Measurements from ENCODE around the gene ADAMTS1. TPM values are rescaled to one million over a fixed set of nuclear protein-coding genes. Genes with fewer than 3 reads are reported as not detected.
"Not testable (repeated sequence)": the region's sequence is repeated elsewhere in the genome, so short reads cannot be mapped to it uniquely, and the experiment has no call there.

The ADAMTS1 gene
- 1 to 10 TPM; 1.2 to 1.4 TPM for total RNA-seq

DNA sequence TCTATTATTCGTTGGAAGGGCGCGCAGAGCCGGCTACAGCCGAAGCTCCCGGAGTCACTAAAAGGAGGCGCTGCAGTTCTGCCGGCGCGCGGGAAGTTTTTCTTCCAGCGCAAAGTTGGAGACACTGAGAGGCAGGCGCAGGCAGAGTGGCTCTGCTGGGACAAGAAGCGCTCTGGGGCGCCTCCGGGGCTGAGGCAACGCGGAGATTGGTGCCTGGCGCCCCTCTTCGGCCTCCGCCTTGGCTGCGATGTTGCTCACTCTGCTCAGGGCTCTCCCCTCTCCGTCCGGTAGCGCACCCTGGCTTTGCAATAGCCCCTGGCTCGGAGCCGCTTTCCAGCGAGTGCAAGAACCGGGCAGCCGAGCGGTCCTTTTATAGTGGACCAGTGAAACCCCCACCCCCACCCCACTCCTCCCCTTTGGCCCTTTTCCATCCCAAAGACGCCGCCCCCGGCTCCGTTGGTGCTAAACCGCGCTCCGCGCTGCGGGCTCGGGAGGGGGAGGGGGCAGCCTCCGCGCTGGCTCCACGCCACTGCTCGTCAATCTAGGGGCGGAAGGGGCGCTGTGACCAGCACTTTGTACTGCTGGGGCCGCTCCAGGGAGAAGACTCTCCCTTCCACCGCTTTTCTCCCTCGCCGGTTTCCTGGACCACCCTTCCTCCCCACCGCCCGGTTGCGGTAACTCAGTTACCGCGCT lies at the start of gene ADAMTS1:
TSS of gene ADAMTS1 (minus strand) at position 344 of the 693 bp plus-strand sequence. CDS start 455 bp downstream, outside the sequence.
- no peak for DNase-seq
- Mint-ChIP-seq H3K4me1 (peaks cover 33% of the 10 kb centered on the region), H3K27ac (peak within 1 kb of the TSS; percentile 61), H3K27me3 (peaks cover 66% of the 10 kb centered on the region), H3K4me3 (peak within 1 kb of the TSS; percentile 67), H3K36me3 (ENCODE audit: low read depth) (peaks cover 4% of the 10 kb centered on the region), H3K9me3 (no peaks in the 10 kb centered on the region)
- ChIA-PET POLR2A (interaction anchor here (1.4 kb wide), 1 partner anchor 12 kb away, joined by 3 read pairs; no protein-coding TSS in a partner anchor), CTCF (interaction anchor here (0.6 kb wide), 1 partner anchor 1155 kb away, joined by 4 read pairs; no protein-coding TSS in a partner anchor)

DNA sequence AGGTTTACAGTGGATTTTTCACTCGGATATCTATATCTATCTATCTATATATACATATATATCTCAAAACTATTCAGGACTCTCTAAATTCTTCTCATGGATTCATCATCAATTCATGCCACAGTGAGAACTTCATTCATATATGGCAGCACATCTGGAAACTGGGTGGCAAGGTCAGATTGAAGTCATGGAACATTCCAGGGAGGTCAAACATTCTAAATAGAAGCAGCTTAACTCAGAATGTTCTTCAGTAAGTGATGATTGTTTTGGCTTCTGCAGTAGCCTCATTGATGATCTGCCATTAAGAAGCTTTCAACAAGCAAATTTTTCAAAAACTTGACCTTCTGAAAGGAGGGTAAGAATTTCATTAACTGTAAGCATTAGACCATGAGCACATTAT lies 46.9 kb upstream of the ADAMTS1 start:
- no peaks in the 10 kb centered on the region for H3K36me3 Mint-ChIP-seq (ENCODE audit: low read depth)
- CTCF ChIA-PET = no interaction called here

GRCh38 chr21:26888931-26889330 lies 43.7 kb upstream of the ADAMTS1 start:
- no peak for DNase-seq
- Mint-ChIP-seq H3K27ac (no peak overlapping the region), H3K4me1 (no peaks in the 10 kb centered on the region), H3K4me3 (no peak overlapping the region), H3K36me3 (ENCODE audit: low read depth) (no peaks in the 10 kb centered on the region), H3K27me3 (no peaks in the 10 kb centered on the region), H3K9me3 (no peaks in the 10 kb centered on the region)
- POLR2A ChIA-PET = no interaction called here
- CTCF ChIA-PET = no interaction called here

More for the DNA sequence above, 46.9 kb upstream of the ADAMTS1 start:
- DNase-seq = no peak
- POLR2A ChIA-PET = no interaction called here
- no peaks in the 10 kb centered on the region for H3K27me3 Mint-ChIP-seq
- no peak overlapping the region for H3K4me3 Mint-ChIP-seq
- H3K27ac Mint-ChIP-seq = no peak overlapping the region
- H3K9me3 Mint-ChIP-seq = no peaks in the 10 kb centered on the region
- H3K4me1 Mint-ChIP-seq = no peaks in the 10 kb centered on the region

GRCh38 chr21:26888256-26888655 lies 43.0 kb upstream of the ADAMTS1 start:
- DNase-seq = no peak
- ChIA-PET POLR2A (no interaction called here), CTCF (no interaction called here)
- Mint-ChIP-seq H3K4me3 (no peak overlapping the region), H3K4me1 (no peaks in the 10 kb centered on the region), H3K9me3 (no peaks in the 10 kb centered on the region), H3K36me3 (ENCODE audit: low read depth) (no peaks in the 10 kb centered on the region), H3K27ac (no peak overlapping the region), H3K27me3 (no peaks in the 10 kb centered on the region)

DNA sequence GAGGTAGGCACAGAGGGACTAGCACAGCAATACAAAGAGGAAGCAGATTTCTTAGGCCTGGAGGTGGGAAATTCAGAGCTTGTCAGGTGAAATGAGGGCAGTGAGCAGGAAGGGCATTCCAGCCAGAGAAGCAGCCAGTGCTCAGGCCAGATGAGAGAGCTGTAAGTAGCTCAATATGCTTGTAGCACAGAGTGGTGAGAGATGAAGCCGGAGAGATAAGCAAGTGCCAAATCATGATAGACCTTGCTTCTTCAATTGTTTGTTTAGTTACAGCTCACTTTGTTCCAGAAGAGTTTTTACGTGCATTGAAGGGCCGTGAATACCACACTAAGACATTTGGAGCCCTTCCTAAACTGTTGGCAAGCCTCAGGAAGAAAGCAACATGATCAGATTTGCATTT lies 42.0 kb upstream of the ADAMTS1 start:
- H3K4me1 Mint-ChIP-seq = no peaks in the 10 kb centered on the region
- DNase-seq = no peak
- no peak overlapping the region for H3K4me3 Mint-ChIP-seq
- no peaks in the 10 kb centered on the region for H3K9me3 Mint-ChIP-seq
- no peaks in the 10 kb centered on the region for H3K36me3 Mint-ChIP-seq (ENCODE audit: low read depth)
- H3K27ac Mint-ChIP-seq = no peak overlapping the region
- no peaks in the 10 kb centered on the region for H3K27me3 Mint-ChIP-seq
- ChIA-PET POLR2A (no interaction called here), CTCF (no interaction called here)

DNA sequence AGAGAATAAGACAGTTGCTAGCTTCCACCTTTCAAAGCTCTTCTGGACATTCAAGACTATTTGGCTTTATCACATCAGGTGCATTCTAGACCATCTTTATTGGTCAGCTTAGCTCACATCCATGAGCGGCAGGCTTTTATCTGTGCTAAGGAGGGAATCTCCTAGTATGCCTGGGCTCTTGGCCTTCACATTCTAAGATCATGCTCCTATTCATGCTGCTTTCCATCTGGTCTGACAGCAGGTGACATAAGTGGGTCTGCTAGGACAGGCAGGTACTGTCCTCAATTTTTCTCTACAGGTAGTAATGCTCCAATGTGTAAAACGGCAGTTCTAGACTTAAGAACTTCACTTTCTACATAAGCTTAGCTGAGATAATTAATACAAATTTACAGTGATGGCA lies 39.2 kb upstream of the ADAMTS1 start:
- Mint-ChIP-seq H3K36me3 (ENCODE audit: low read depth) (no peaks in the 10 kb centered on the region), H3K9me3 (no peaks in the 10 kb centered on the region), H3K27me3 (no peaks in the 10 kb centered on the region), H3K27ac (no peak overlapping the region), H3K4me3 (no peak overlapping the region), H3K4me1 (no peaks in the 10 kb centered on the region)
- no peak for DNase-seq
- ChIA-PET POLR2A (no interaction called here), CTCF (no interaction called here)

DNA sequence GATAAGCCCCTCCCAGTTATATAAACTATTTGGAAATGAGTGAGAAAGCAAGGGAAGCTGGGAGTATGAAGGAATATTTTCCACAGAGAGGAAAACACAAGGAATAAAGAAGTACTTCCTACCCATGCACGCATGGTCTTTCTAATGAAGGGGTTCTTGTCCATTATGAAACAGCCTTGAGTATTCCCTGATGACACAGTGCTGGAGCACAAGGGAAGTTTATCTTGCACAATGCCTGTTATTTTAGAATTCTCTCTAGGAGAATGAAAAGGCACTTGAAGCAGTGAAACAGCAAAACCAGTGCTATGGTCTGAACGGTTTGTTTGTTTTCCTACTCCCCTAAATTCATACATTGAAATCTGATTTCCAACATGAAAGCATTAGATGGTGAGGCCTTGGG lies 38.6 kb upstream of the ADAMTS1 start:
- no peak overlapping the region for H3K27ac Mint-ChIP-seq
- H3K4me1 Mint-ChIP-seq = no peaks in the 10 kb centered on the region
- CTCF ChIA-PET = interaction anchor here (1.3 kb wide), 1 partner anchor 1861 kb away, joined by 3 read pairs; no protein-coding TSS in a partner anchor
- no peaks in the 10 kb centered on the region for H3K27me3 Mint-ChIP-seq
- no peaks in the 10 kb centered on the region for H3K9me3 Mint-ChIP-seq
- no peaks in the 10 kb centered on the region for H3K36me3 Mint-ChIP-seq (ENCODE audit: low read depth)
- POLR2A ChIA-PET = no interaction called here
- H3K4me3 Mint-ChIP-seq = no peak overlapping the region
- DNase-seq = no peak

DNA sequence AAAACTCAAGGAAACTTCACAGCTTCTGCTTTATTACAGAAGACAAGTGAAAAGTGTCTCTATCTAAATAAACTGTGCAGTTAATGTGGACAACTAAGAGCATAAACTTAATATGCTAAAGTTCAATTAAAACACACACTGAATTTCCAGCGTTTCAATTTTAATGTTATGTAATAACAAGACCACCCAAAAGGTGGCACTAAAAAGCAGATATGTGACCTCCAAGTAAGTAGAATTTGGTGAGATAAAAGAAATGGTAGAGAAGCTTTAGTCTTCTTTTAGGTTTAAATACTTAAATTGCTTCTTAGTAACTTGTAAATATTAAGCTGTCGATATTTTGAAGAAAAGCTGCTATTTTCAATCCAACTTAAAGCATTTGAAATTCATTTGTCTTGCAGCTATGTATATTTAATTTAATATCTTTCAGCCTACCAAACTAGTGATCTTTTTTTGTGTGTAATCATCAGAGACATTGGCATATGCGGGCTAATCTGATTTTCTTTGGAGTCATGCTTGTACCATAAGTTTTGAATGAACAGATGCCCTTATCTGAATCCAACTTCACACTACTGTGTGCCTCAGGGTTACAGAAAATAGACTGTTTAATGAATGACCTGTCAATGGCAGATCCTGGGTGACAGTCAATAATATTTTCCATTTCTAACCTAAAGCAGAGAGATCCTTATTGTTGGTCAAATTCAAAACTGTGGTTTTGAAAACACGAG lies 36.5 kb upstream of the ADAMTS1 start:
- H3K4me1 Mint-ChIP-seq = no peaks in the 10 kb centered on the region
- no peak for DNase-seq
- CTCF ChIA-PET = interaction anchor here (1.1 kb wide), 1 partner anchor 8 kb away, joined by 3 read pairs; no protein-coding TSS in a partner anchor

DNA sequence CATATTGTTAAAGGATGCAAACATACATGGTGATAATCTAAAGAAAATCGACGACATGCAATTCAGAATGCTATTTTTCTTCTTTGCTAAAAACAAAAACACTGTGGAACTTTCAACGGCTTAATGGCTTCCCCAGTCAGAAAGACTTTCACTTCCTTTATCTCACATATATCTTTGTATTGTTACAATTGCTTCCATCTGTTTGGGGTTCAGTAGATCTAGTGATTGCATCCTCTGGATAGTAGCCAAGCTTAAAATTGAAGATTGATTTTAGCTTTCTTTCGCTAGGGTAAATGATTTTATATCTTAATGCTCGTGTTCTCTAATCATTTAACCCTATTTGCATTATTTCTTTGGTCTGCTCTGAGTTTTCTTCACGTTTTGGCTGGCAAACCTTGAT lies 31.8 kb upstream of the ADAMTS1 start:
- Mint-ChIP-seq H3K4me3 (no peak overlapping the region), H3K27ac (no peak overlapping the region), H3K36me3 (ENCODE audit: low read depth) (no peaks in the 10 kb centered on the region), H3K4me1 (no peaks in the 10 kb centered on the region), H3K9me3 (no peaks in the 10 kb centered on the region), H3K27me3 (no peaks in the 10 kb centered on the region)
- POLR2A ChIA-PET = no interaction called here
- CTCF ChIA-PET = no interaction called here
- no peak for DNase-seq

More for the DNA sequence above, 36.5 kb upstream of the ADAMTS1 start:
- Mint-ChIP-seq H3K4me3 (no peak overlapping the region), H3K27me3 (no peaks in the 10 kb centered on the region), H3K27ac (no peak overlapping the region), H3K36me3 (ENCODE audit: low read depth) (no peaks in the 10 kb centered on the region), H3K9me3 (no peaks in the 10 kb centered on the region)
- POLR2A ChIA-PET = no interaction called here

DNA sequence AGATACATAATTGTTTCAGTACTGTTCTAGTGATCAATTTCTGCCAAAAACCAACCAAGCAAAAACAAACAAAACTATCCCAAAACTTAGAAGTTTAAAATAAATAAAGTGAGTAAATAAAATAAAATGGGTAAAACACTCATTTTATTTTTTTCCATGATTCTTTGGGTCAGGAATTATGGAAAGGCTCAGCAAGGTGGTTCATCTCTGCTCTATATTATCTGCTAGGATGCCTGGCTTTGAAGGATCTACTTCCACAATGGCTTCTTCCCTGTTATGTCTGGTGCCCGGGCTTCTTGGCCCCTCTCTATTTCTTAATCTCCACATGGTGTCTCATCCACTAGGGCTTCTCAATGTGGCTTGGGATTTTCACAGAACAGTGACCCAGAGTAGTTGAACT lies 29.1 kb upstream of the ADAMTS1 start:
- ChIA-PET CTCF (no interaction called here), POLR2A (no interaction called here)
- H3K9me3 Mint-ChIP-seq = no peaks in the 10 kb centered on the region

DNA sequence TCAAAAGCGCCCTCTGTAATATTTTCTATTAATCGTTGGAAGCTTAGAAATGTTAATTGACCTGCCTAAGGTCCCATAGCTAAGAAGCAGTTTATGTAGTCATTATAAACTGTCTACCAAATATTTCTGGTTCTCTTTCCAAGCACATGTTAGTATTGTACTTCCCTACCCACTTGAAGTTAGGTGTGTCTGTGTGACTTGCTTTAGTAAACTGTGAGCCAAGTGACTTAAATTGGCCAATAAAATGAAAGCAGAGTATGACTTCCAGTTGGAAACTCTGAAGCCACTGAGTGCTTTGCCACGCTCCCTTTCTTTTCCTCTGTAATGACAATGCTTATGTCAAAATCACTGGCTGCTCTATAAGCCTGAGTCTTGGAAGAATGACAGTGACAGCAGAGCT lies 20.6 kb upstream of the ADAMTS1 start:
- H3K27ac Mint-ChIP-seq = no peak overlapping the region
- H3K4me1 Mint-ChIP-seq = no peaks in the 10 kb centered on the region
- no peak overlapping the region for H3K4me3 Mint-ChIP-seq
- H3K27me3 Mint-ChIP-seq = no peaks in the 10 kb centered on the region
- H3K9me3 Mint-ChIP-seq = no peaks in the 10 kb centered on the region
- H3K36me3 Mint-ChIP-seq (ENCODE audit: low read depth) = no peaks in the 10 kb centered on the region
- ChIA-PET POLR2A (no interaction called here), CTCF (no interaction called here)
- DNase-seq = no peak

More for the DNA sequence above, 29.1 kb upstream of the ADAMTS1 start:
- Mint-ChIP-seq H3K27ac (no peak overlapping the region), H3K27me3 (no peaks in the 10 kb centered on the region), H3K4me3 (no peak overlapping the region), H3K4me1 (no peaks in the 10 kb centered on the region), H3K36me3 (ENCODE audit: low read depth) (no peaks in the 10 kb centered on the region)
- DNase-seq = no peak

DNA sequence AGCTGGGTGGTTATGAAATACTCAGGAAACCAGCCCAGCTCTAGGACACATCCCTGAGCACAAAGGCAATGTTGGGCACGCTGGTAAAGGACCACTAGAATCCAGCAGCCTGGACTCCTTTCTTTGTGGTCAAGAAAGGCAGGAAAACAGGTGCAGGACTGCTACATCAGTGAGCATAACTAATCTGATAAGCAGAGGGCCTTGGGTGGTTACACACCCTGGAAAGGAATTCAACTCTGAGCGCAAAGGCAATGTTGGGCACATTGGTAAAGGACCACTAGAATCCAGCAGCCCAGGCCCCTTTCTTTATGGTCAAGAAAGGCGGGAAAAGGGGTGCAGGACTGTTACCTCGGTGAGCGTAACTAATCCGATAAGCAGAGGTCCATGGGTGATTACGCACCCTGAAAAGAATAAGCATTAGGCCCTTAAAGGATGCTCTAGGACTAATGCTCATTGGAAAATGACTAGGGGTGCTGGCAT lies 11.7 kb upstream of the ADAMTS1 start:
- H3K4me1 Mint-ChIP-seq; CTCF ChIA-PET; DNase-seq; H3K27me3 Mint-ChIP-seq; H3K27ac Mint-ChIP-seq; H3K4me3 Mint-ChIP-seq; POLR2A ChIA-PET; H3K9me3 Mint-ChIP-seq; H3K36me3 Mint-ChIP-seq (ENCODE audit: low read depth): not testable (repeated sequence)

DNA sequence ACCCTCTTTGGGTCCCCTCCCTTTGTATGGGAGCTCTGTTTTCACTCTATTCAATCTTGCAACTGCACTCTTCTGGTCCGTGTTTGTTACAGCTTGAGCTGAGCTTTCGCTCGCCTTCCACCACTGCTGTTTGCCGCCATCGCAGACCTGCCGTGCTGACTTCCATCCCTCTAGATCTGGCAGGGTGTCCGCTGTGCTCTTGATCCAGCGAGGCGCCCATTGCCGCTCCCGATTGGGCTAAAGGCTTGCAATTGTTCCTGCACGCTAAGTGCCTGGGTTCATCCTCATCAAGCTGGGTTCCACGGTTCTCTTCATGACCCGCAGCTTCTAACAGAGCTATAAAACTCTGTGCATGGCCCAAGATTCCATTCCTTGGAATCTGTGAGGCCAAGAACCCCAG lies 9.5 kb upstream of the ADAMTS1 start:
- H3K9me3 Mint-ChIP-seq; H3K27me3 Mint-ChIP-seq; POLR2A ChIA-PET; H3K4me3 Mint-ChIP-seq; CTCF ChIA-PET; H3K27ac Mint-ChIP-seq; H3K36me3 Mint-ChIP-seq (ENCODE audit: low read depth); H3K4me1 Mint-ChIP-seq; DNase-seq: not testable (repeated sequence)

DNA sequence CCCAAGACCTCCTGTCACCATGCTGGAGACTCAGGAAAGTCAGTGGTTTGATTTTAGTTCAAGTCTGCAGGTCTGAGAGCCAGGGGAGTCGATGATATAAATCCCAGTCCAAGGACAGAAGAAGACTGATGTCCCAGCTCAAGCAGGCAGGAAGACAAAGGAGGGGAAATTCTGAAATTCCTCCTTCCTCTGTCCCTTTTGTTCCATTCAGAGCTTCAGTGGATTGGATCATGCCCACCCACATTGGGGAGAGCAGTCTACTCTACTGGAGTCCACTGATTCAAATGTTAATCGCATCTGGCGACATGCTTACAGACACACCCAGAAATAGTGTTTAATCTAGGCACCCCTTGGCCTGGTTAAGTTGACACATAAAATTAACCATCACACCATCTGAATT lies 7.2 kb upstream of the ADAMTS1 start:
- POLR2A ChIA-PET = no interaction called here
- CTCF ChIA-PET = interaction anchor here (0.8 kb wide), 1 partner anchor 1893 kb away, joined by 3 read pairs; no protein-coding TSS in a partner anchor
- H3K27me3 Mint-ChIP-seq = peaks cover 19% of the 10 kb centered on the region

More for the DNA sequence above, 7.2 kb upstream of the ADAMTS1 start:
- no peaks in the 10 kb centered on the region for H3K36me3 Mint-ChIP-seq (ENCODE audit: low read depth)
- no peaks in the 10 kb centered on the region for H3K9me3 Mint-ChIP-seq
- DNase-seq = no peak
- no peaks in the 10 kb centered on the region for H3K4me1 Mint-ChIP-seq
- no peak overlapping the region for H3K4me3 Mint-ChIP-seq
- H3K27ac Mint-ChIP-seq = no peak overlapping the region

Measured in activated CD4-positive, alpha-beta memory T cell treated with anti-CD3 and anti-CD28 coated beads, Interleukin-2, amount 10 ng/mL, durations not matched to agents 7 days and 5 days (primary cell).